ENCODE results near the gene CD300LF. TPM values are rescaled to one million over a fixed set of nuclear protein-coding genes. Genes with fewer than 3 reads are reported as not detected.

CD300LF gene
- total RNA-seq, 4 donors from 2014 or later: 0.27 TPM; not detected in 3

GRCh38 chr17:74677558-74678466 is 34.9 kb downstream of the CD300LF start:
- ATAC-seq: peak; percentile 87
- H3K27ac ChIP-seq: peak overlapping the region in 2 of 4 donors; percentile 24 to 45

GRCh38 chr17:74671031-74671771 is 41.5 kb downstream of the CD300LF start:
- no peak overlapping the region for H3K4me3 ChIP-seq
- 22% methylated on average over 19 of the region's 57 CpGs; no CpG with 5 or more reads in 1 of the 2 donors for WGBS, 2 donors (ENCODE audit: low coverage in 1 of 2)
- no peaks in the 10 kb centered on the region for H3K36me3 ChIP-seq
- TF ChIP-seq POLR2AphosphoS5 (IDR thresholded peaks at IDR 0.05) (no peak), EP300 (IDR thresholded peaks at IDR 0.05) (no peak), POLR2A (IDR thresholded peaks at IDR 0.05) (no peak), CTCF (IDR thresholded peaks at IDR 0.05) (no peak)
- peak; percentile 67 for ATAC-seq
- peaks cover 52% of the 10 kb centered on the region for H3K27me3 ChIP-seq
- H3K9me3 ChIP-seq: peaks cover 0 to 9% (median 0%) of the 10 kb centered on the region in 3 donors
- no peak overlapping the region for H3K27ac ChIP-seq
- H3K4me1 ChIP-seq: no peaks in the 10 kb centered on the region

More at GRCh38 chr17:74677558-74678466, 34.9 kb downstream of the CD300LF start:
- no peak overlapping the region for H3K4me3 ChIP-seq
- peaks cover 72% of the 10 kb centered on the region for H3K27me3 ChIP-seq
- no peaks in the 10 kb centered on the region for H3K9me3 ChIP-seq
- TF ChIP-seq POLR2AphosphoS5 (IDR thresholded peaks at IDR 0.05): no peak
- no peak for TF ChIP-seq EP300 (IDR thresholded peaks at IDR 0.05)
- TF ChIP-seq CTCF (IDR thresholded peaks at IDR 0.05): no peak
- TF ChIP-seq POLR2A (IDR thresholded peaks at IDR 0.05): no peak
- 13 to 48% methylated on average over 5 to 6 of the region's 9 CpGs for WGBS, 2 donors (ENCODE audit: low coverage in 1 of 2)
- H3K36me3 ChIP-seq: no peaks in the 10 kb centered on the region
- peaks cover 0 to 9% (median 0%) of the 10 kb centered on the region in 3 donors for H3K4me1 ChIP-seq

- peaks cover 0 to 9% (median 0%) of the 10 kb centered on the region in 3 donors for H3K9me3 ChIP-seq
- 75 to 78% methylated on average over 2 to 4 of the region's 6 CpGs for WGBS, 2 donors (ENCODE audit: low coverage in 1 of 2)
- peaks cover 51% of the 10 kb centered on the region for H3K27me3 ChIP-seq
- TF ChIP-seq EP300 (IDR thresholded peaks at IDR 0.05): no peak
- H3K36me3 ChIP-seq: no peaks in the 10 kb centered on the region
- no peak overlapping the region for H3K27ac ChIP-seq
- H3K4me1 ChIP-seq: no peaks in the 10 kb centered on the region
- ATAC-seq: no peak
- no peak overlapping the region for H3K4me3 ChIP-seq
These were observed 42.4 kb downstream of the CD300LF start for GRCh38 chr17:74670329-74670728.

- Histone ChIP-seq H3K4me3 (no peak overlapping the region), H3K9me3 (no peaks in the 10 kb centered on the region), H3K36me3 (no peaks in the 10 kb centered on the region), H3K27me3 (peaks cover 54% of the 10 kb centered on the region), H3K27ac (no peak overlapping the region), H3K4me1 (no peaks in the 10 kb centered on the region)
- no peak for ATAC-seq
- no peak for TF ChIP-seq CTCF (IDR thresholded peaks at IDR 0.05)
- no peak for TF ChIP-seq POLR2AphosphoS5 (IDR thresholded peaks at IDR 0.05)
- no peak for TF ChIP-seq POLR2A (IDR thresholded peaks at IDR 0.05)
- WGBS, 2 donors (ENCODE audit: low coverage in 1 of 2): 60 to 92% methylated on average over 1 to 3 of the region's 3 CpGs
These were observed 49.2 kb downstream of the CD300LF start for GRCh38 chr17:74663561-74663960.

GRCh38 chr17:74659889-74660288 is 52.8 kb downstream of the CD300LF start:
- no peaks in the 10 kb centered on the region for H3K4me1 ChIP-seq
- TF ChIP-seq POLR2AphosphoS5 (IDR thresholded peaks at IDR 0.05) (no peak), CTCF (IDR thresholded peaks at IDR 0.05) (no peak), EP300 (IDR thresholded peaks at IDR 0.05) (no peak), POLR2A (IDR thresholded peaks at IDR 0.05) (no peak)
- peaks cover 55% of the 10 kb centered on the region for H3K27me3 ChIP-seq
- H3K9me3 ChIP-seq: no peaks in the 10 kb centered on the region
- H3K27ac ChIP-seq: no peak overlapping the region
- no peaks in the 10 kb centered on the region for H3K36me3 ChIP-seq
- WGBS, 2 donors (ENCODE audit: low coverage in 1 of 2): 50 to 64% methylated on average over 4 of the region's 4 CpGs
- no peak overlapping the region for H3K4me3 ChIP-seq
- no peak for ATAC-seq

All from gastroesophageal sphincter (tissue), 4 donors.